HEK293T (cell line): ENCODE results near the gene ANP32B.
"Not testable (repeated sequence)": the region's sequence is repeated elsewhere in the genome, so short reads cannot be mapped to it uniquely, and the experiment has no call there.

Experiments used
- FOXM1 ChIP-seq: fragments of 450-650 bp; IDR thresholded peaks from 2 replicates; pipeline ENCODE4 v1.6.1; 2017; ENCODE audit warnings: mild to moderate bottlenecking, borderline replicate concordance
- SUZ12 ChIP-seq: fragments of 450-650 bp; IDR thresholded peaks from 2 replicates; pipeline ENCODE4 v1.6.1; 2016; ENCODE audit warnings: mild to moderate bottlenecking

GRCh38 chr9:97950873-97951272 lies 32.3 kb upstream of the ANP32B start:
- not testable (repeated sequence) for TF ChIP-seq FOXM1, SUZ12
